G401 (cell line): Measurements from ENCODE around the gene TMSB15C. TPM values are rescaled to one million over a fixed set of nuclear protein-coding genes. Genes with fewer than 3 reads are reported as not detected.
"Not testable (repeated sequence)": the region's sequence is repeated elsewhere in the genome, so short reads cannot be mapped to it uniquely, and the experiment has no call there.

Experiments used
- DNase-seq: peaks from one replicate; pipeline ENCODE4 v3.0.0-alpha.2; 2015; ENCODE audit warnings: low spot score
- in situ Hi-C: cut with HindIII; loops from 2 replicates; pipeline ENCODE4 v1.10.0; 2016; ENCODE audit warnings: low sequenced_read_pairs, mixed read lengths
- total RNA-seq: library from RNA; depleted of rRNA; stranded (reverse); fragments of >200 nt; shearing (Covaris generic); gene quantifications from 2 replicates; pipeline ENCODE4 v1.2.3, GENCODE V29; 2014; rRNA removed

The TMSB15C gene
- total RNA-seq, 1 experiment from 2014 or later, result not detected

DNA sequence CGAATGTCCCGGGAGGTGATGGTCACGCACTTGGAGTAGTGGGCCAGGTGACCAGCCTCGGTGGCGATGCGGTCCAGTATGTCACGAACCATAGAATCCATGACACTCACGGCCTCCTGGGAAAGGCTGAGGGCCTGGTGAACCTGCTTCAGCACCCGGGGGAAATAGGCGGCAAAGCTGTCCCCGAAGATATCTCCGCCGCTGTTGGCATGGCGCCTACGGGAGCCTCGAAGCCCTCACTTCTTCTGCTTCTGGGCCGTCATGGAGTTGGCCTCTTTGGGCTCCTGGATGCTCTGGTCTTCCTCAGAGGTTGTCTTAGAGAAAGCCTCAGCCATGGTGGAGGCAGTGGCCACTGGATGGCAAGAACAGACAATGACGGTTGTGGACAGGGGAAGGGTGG lies 13.4 kb downstream of the TMSB15C start:
- DNase-seq, in situ Hi-C loops: not testable (repeated sequence)

DNA sequence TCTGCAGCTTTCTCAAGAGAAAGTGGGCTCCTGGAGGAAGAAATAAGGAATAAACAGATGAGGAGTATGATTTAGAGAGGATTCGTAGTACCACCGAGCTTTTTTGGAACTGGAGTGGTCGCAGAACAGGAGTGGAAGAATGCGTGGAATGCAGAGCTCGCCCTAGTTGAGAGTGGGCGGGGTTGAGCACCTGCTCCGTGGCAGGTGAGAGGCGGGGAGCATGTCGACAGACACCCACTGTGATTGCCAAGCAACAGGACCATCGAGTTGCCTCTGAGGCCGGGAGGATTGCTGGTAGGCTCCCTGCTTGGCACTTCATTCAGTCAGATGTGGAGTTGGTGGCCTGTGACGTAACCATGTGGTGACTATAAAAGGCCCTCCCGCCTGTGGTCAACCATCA lies 21.1 kb downstream of the TMSB15C start:
- in situ Hi-C loops, DNase-seq: not testable (repeated sequence)

DNA sequence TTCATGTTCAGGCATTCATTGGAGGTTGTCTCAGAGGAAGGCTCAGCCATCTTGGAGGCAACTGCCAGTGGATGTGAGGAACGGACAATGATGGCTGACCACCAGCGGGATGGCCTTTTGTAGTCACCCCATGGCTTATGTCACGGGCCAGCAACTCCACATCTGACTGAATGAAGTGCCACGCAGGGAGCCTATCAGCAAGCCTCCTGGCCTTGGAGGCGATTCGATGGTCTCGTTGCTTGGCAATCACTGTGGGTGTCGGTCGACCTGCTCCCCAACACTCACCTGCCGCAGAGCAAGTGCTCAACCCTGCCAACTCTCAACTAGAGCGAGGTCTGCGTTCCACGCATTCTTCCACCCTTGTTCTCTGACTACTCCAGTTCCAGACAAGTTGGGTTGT lies 28.9 kb downstream of the TMSB15C start:
- in situ Hi-C loops, result no loop called here
- no peak for DNase-seq

- in situ Hi-C loops, result no loop called here
- DNase-seq, result no peak
Measured at GRCh38 chrX:104045642-104046041, 30.4 kb downstream of the TMSB15C start.

GRCh38 chrX:104041003-104041402 lies 35.0 kb downstream of the TMSB15C start:
- no peak for DNase-seq
- in situ Hi-C loops, result no loop called here

DNA sequence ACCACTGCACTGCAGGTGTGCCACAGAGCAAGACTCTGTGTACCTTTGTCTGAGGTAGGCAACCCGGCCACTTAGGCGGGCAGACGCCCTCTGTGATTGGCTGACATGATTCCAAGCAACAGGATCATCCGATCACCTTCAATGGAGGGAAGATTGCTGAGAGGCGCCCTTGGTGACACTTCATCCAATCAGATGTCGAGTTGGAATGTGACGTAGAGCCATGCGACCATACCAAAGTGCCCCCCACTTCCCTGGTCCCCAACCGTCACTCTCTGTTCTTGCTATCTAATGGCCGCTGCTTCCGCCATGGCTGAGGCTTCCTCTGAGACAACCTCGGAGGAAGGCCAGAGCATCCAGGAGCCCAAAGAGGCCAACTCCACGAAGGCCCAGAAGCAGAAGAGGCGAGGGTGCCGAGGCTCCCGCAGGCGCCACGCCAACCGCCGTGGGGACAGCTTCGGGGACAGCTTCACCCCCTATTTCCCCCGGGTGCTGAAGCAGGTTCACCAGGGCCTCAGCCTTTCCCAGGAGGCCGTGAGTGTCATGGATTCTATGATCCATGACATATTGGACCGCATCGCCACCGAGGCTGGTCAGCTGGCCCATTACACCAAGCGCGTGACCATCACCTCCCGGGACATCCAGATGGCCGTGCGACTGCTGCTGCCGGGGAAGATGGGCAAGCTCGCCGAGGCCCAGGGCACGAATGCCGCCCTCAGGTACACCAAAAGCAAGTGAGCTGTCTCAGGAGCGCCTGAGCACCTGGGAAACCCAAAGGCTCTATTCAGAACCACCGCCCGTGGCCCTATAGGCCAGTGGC lies 36.1 kb downstream of the TMSB15C start, which contains the start of gene H2BW2:
Gene H2BW2, plus strand, starts transcription at position 268 of the 817 bp plus-strand sequence. Its CDS starts 39 bp downstream, at position 307.
- DNase-seq, result no peak
- in situ Hi-C loops, result no loop called here

Other genes with a start within 250 kb of the TMSB15C start
- not detected in 2 replicates for gene RAB9B, start 244.0 kb downstream of the TMSB15C start, total RNA-seq
- not detected in 2 replicates for gene TMSB15B, start 113.6 kb downstream of the TMSB15C start, total RNA-seq
- not detected in 2 replicates for gene H2BW1, start 62.5 kb downstream of the TMSB15C start, total RNA-seq
- gene H2BW2, start 36.3 kb downstream of the TMSB15C start, total RNA-seq, result not detected in 2 replicates
- gene ZCCHC18, start 36.3 kb upstream of the TMSB15C start, total RNA-seq, result 0.20 TPM in 1 of 2 replicates, not detected in the other
- 0.68 TPM in 1 of 2 replicates, not detected in the other for gene SLC25A53, start 80.8 kb upstream of the TMSB15C start, total RNA-seq
- gene FAM199X, start 90.2 kb upstream of the TMSB15C start, total RNA-seq, result 17.8 and 25.0 TPM in 2 replicates
- gene ESX1, start 178.7 kb upstream of the TMSB15C start, total RNA-seq, result not detected in 2 replicates